HG02610 (cell line): ENCODE data around the gene UBE2D4.
"Not testable (repeated sequence)": the region's sequence is repeated elsewhere in the genome, so short reads cannot be mapped to it uniquely, and the experiment has no call there.

ENCODE experiments used
- ATAC-seq: cut with Tn5 transposase; IDR thresholded peaks from one replicate; pipeline ENCODE4 v1.9.1; 2021; ENCODE audit warnings: mild to moderate bottlenecking, moderate library complexity; ENCODE audit not compliant: unreplicated experiment

Gene UBE2D4

DNA sequence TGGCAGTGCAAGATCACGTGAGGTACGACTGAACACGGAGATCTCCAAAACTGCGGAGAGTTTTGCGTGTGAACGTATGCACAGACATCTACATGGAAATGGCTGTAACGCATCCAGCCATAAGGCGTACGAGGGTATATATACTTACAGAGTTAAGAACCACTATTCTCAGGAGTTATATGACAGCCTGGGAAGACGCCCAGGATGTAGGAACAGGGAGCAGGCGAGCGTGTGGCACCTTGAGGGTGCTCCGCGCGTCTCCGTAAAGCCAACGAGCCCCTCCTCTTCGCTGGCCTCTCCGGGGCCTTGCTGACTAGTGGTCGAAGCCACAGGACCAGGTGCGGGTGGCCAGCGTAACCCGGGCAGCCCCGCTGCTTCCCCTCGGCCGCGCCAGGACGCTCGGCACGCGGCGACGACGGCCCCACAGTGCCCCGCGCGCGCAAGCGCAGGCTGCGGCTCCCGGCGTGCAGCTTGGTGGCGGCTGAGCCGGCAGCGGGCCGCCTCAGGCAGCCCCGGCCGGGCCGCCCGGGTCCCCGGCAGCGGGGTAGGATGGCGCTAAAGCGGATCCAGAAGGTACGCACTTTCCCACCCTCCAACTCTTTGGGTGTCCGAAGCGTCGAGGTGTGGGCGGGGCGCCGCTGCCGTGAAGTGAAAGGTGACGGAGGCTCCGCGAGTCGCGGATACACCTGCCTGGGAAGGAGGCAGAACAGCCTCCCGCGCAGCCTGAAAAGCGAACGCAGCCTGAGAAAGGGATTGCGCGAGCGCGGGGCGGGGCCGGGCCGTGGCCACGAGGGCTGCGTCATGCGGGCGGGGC is at the start of gene UBE2D4:
TSS of gene UBE2D4 (plus strand) at position 453 of the 814 bp plus-strand sequence. CDS start at position 550, 97 bp downstream.
- ATAC-seq, result peak; percentile 91

- no peak for ATAC-seq
Observed at GRCh38 chr7:43876976-43877745, 49.1 kb upstream of the UBE2D4 start.

GRCh38 chr7:43877968-43878864 is 48.0 kb upstream of the UBE2D4 start:
- ATAC-seq, result no peak

DNA sequence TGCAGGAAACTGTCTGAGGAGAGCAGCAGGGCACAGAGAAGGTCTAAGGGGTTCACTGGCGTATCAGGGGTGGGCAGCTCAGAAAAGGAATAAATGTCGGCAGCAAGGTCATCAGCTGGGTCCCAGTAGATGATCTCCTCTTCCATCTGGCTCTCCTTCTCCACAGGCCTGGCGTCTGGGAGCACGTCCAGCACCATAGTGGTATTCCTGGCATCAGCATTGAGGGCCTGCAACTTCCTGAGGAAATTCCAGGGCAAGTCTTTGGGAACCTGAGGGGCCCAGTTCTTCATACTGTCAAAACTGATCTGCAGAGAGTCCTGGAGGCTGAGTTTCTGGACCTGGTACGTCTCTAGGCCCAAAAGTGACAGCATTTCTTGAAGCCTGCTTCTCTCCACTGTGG is 47.4 kb upstream of the UBE2D4 start:
- ATAC-seq, result no peak

DNA sequence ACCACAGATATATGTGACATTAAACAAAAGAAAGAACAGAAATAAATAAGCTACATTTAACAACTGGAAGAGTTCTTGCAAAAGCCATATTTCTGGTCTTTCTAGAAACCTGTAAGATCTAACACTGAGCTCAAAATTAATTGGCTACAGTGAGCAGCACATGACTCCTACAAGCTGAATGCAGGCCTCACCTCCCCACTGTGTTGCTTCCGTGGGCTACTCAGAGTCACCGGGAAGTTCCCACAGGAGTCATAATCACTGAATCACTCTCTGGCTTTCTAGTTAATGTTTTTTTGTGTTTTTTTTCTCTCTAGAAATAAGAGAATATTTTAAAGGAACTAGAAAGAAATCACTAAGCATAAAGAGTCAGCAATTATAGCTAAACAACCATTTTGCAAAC is 46.8 kb upstream of the UBE2D4 start:
- no peak for ATAC-seq

DNA sequence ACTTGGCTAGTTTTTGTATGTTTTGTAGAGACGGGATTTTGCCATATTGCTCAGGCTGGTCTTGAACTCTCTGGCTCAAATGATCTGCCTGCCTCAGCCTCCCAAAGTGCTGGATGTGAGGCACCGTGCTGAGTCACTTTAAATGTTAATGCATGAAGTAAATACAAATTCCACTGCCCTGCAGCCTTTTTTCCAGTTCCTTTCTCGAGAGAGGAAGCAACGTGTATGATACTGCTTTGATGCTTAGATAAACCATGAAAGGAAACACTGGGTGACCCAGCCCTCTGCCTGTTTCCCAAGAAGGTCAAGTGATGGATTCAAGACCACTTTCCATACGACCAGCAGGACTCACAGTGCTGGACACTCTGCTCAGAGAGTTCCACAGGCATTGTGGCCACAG is 45.6 kb upstream of the UBE2D4 start:
- ATAC-seq, result no peak

DNA sequence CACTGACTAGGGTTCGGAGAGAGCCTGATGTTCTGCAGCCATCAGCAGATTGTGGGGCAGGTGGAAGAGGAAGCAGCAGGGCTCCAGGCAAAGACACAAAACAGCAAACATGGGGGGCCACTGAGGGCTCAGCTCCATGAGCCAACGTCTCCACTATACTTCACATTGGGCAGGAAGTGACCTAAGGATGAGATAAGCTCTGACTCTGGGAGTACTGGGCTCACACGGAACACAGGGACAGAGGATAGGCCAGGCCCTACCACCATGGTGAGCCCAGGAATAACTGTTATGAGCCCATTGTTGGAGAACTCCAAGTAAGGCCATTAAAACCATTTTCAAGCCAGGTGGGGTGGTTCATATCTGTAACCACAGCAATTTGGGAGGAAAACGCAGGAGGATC is 42.0 kb upstream of the UBE2D4 start:
- ATAC-seq, result no peak

DNA sequence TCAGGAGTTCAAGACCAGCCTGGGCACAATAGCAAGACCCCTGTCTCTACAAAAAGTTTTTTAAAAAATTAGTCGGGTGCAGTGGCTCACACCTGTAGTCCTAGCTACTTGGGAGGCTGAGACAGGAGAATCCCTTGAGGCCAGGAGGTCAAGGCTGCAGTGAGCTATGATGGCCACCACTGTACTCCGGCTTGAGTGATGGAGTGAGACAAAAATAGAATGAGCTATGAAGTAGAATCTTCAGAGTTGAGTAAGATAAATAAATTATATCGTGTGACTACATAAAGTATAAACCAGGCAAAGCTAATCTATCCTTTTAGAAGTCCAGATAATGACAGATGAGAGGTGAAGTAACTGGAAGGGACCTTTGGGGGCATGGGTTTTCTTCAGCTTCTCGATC is 41.6 kb upstream of the UBE2D4 start:
- no peak for ATAC-seq

DNA sequence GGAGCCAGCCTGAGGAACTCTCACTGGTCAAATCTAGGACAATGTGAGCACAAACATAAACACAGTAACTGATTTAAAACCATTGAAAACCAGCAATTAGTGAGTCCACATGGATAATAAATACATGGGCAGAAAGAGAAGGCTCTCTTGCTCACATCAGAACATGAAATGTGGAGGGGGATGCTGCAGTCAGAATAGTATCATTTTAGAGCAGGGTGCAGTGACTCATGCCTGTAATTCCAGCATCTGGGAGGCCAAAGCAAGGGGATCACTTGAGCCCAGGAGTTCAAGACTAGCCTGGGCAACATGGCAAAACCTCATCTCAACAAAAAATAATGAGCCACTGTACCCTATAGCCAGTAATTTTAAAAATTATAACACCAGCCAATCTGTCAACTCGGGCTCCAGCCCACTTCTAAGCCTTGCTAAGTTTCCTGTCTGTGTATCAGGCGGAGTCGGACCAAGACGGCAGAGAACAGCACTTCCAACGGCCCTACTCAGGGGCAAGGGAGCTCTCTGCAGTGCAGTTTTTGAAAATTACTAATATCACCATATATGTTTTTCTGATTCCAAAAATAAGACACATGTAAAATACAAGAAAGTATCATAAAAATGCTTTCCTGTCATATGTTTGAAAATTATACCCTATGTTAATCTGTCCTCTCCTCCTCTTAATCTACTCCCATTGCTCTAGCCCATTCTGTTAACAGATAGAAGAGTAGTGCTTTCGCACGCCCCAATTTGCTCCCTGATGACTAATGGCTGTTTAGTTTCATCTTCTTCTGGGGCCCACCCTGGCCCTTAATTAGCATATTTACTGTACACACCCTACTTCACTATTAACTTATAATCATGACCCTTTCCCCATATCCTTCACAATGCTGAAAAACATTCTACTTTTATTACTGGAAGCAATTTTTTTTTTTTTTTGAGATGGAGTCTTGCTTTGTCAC is 37.0 kb upstream of the UBE2D4 start:
- no peak for ATAC-seq

GRCh38 chr7:43890468-43890867 is 35.8 kb upstream of the UBE2D4 start:
- ATAC-seq, result no peak

GRCh38 chr7:43891069-43891955 is 34.9 kb upstream of the UBE2D4 start:
- no peak for ATAC-seq

DNA sequence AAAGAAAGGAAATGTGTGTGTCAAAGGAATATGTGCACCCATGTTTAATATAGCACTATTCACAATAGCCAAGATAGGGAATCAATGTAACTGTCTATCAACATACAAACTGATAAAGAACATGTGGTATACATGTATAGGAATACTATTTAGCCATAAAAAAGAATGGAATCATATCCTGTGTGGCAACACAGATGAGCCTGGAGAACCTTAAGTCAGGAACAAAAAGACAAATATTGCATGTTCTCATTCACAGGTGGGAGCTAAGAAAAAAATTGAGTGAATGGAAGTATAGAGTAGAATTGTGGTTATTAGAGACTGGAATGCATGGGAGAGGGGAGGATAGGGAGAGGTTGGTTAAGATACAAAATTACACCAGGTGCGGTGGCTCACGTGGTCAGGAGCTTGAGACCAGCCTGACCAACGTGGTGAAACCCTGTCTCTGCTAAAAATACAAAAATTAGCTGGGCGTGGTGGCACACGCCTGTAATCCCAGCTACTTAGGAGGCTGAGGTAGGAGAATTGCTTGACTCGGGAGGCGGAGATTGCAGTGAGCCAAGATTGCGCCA is 30.3 kb upstream of the UBE2D4 start:
- no peak for ATAC-seq

GRCh38 chr7:43898571-43898970 is 27.7 kb upstream of the UBE2D4 start:
- ATAC-seq, result not testable (repeated sequence)

- ATAC-seq, result no peak
Observed at GRCh38 chr7:43902542-43903054, 23.6 kb upstream of the UBE2D4 start.

- ATAC-seq, result no peak
Observed at GRCh38 chr7:43904533-43905208, 21.6 kb upstream of the UBE2D4 start.

- ATAC-seq, result no peak
Observed at GRCh38 chr7:43905209-43905946, 20.9 kb upstream of the UBE2D4 start.

DNA sequence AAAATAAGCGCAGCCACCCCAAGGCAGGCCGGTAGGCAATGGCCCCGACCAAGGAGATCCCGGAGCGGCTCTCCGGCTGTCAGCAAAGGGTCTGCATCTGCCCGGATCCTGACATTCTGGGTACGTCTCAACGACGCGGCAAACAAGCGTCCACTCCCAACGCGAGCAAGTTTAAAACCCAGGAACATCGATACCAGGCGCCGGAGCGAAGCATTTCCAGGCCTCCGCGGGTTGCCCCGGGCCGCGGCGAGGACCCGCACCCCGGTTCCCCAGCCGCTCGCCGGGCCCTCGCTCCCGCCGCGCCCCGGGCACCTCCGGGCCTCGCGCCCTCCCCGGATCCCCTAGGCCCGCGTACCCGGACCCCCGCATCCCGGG is 20.3 kb upstream of the UBE2D4 start:
- peak; percentile 37 for ATAC-seq
